Measurements from ENCODE around the gene PLD4.

DNA sequence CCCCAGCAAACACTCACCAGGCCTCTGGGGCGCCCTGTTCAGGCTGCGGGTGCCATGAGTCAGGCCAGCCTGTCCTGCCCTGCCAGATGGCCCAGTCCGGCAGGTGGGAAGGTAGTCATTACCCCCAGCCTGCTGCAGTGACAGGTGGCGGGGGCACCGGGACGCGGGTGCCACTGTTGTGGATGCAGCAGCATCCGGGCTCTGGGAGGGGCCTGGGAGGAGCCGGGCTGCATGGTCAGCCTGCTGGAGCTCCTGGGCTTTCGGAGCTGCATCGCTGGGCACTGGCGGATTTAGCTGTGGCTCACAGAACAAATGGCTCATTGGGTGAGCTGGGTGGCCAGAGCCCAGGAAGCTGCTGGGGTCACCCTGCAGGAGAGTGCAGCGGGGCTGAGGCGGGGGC, 46.1 kb upstream of the PLD4 start:
- TF ChIP-seq, protein P1, sequence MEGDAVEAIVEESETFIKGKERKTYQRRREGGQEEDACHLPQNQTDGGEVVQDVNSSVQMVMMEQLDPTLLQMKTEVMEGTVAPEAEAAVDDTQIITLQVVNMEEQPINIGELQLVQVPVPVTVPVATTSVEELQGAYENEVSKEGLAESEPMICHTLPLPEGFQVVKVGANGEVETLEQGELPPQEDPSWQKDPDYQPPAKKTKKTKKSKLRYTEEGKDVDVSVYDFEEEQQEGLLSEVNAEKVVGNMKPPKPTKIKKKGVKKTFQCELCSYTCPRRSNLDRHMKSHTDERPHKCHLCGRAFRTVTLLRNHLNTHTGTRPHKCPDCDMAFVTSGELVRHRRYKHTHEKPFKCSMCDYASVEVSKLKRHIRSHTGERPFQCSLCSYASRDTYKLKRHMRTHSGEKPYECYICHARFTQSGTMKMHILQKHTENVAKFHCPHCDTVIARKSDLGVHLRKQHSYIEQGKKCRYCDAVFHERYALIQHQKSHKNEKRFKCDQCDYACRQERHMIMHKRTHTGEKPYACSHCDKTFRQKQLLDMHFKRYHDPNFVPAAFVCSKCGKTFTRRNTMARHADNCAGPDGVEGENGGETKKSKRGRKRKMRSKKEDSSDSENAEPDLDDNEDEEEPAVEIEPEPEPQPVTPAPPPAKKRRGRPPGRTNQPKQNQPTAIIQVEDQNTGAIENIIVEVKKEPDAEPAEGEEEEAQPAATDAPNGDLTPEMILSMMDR (IDR thresholded peaks at IDR 0.05; ENCODE audit: insufficient read depth, low read length): no peak
- no peak for TF ChIP-seq POLR2AphosphoS5 (IDR thresholded peaks at IDR 0.05; ENCODE audit: low read depth)
- no peak for TF ChIP-seq SPI1 (IDR thresholded peaks at IDR 0.05; ENCODE audit: borderline replicate concordance, low read depth)
- TF ChIP-seq, protein P2, sequence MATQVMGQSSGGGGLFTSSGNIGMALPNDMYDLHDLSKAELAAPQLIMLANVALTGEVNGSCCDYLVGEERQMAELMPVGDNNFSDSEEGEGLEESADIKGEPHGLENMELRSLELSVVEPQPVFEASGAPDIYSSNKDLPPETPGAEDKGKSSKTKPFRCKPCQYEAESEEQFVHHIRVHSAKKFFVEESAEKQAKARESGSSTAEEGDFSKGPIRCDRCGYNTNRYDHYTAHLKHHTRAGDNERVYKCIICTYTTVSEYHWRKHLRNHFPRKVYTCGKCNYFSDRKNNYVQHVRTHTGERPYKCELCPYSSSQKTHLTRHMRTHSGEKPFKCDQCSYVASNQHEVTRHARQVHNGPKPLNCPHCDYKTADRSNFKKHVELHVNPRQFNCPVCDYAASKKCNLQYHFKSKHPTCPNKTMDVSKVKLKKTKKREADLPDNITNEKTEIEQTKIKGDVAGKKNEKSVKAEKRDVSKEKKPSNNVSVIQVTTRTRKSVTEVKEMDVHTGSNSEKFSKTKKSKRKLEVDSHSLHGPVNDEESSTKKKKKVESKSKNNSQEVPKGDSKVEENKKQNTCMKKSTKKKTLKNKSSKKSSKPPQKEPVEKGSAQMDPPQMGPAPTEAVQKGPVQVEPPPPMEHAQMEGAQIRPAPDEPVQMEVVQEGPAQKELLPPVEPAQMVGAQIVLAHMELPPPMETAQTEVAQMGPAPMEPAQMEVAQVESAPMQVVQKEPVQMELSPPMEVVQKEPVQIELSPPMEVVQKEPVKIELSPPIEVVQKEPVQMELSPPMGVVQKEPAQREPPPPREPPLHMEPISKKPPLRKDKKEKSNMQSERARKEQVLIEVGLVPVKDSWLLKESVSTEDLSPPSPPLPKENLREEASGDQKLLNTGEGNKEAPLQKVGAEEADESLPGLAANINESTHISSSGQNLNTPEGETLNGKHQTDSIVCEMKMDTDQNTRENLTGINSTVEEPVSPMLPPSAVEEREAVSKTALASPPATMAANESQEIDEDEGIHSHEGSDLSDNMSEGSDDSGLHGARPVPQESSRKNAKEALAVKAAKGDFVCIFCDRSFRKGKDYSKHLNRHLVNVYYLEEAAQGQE (IDR thresholded peaks at IDR 0.05; ENCODE audit: insufficient replicate concordance, low read depth): no peak
- no peak for TF ChIP-seq GABPA (IDR thresholded peaks at IDR 0.05; ENCODE audit: low read depth)
